Endothelial cell of umbilical vein (primary cell): Measurements from ENCODE around the gene ASPM. TPM values are rescaled to one million over a fixed set of nuclear protein-coding genes. Genes with fewer than 3 reads are reported as not detected.

Source experiments
- BruUV-seq: library from RNA; stranded (reverse); fragments of 400-500 nt; replicated peaks from 2 replicates; lab custom pipeline; 2021; lab: Mats Ljungman, UMichigan
- CTCF ChIA-PET: fragments of 300-600, 350-600 bp; sonication (Branson Sonifier 250); formaldehyde crosslinking; loops from one replicate; lab custom pipeline; 2021; ENCODE audit warnings: antibody characterized with exemption, inconsistent platforms; lab: Charles Lee
- POLR2A ChIA-PET: fragments of 300-600, 350-600 bp; sonication (Branson Sonifier 250); formaldehyde crosslinking; loops from one replicate; lab custom pipeline; 2021; ENCODE audit warnings: antibody characterized with exemption, inconsistent platforms; lab: Charles Lee
- DNase-seq: peaks from one replicate; pipeline ENCODE4 v3.0.0-alpha.2; 2011; ENCODE audit warnings: low read depth, low spot score
- FAIRE-seq: peaks from 2 replicates; lab custom pipeline; 2011; peaks lifted over from hg19 to GRCh38; lab: Jason Lieb, UNC
- H2AFZ ChIP-seq: 2 replicates; pipeline ENCODE4 v1.6.0; 2012; ENCODE audit warnings: low read depth, low read length, control low read depth, inconsistent platforms
- H3K27ac ChIP-seq: 2 replicates; pipeline ENCODE4 v1.5.1; 2011; ENCODE audit warnings: low read depth, mild to moderate bottlenecking, control low read depth, low read length, moderate library complexity; ENCODE audit not compliant: insufficient read depth
- H3K27me3 ChIP-seq, 2 experiments: 2 replicates each; pipeline versions ENCODE4 v1.6.0 to v1.6.1; 2011; ENCODE audit warnings: low read length in 2 of 2, mixed read lengths in 1 of 2; ENCODE audit not compliant: control insufficient read depth in 2 of 2, insufficient read depth in 2 of 2
- H3K36me3 ChIP-seq, 2 experiments: 2 replicates in 1 of 2; 3 replicates in 1 of 2; pipeline ENCODE4 v1.5.1; 2011; ENCODE audit warnings: low read length in 2 of 2, mild to moderate bottlenecking in 1 of 2, moderate library complexity in 1 of 2; ENCODE audit not compliant: control insufficient read depth in 2 of 2, insufficient read depth in 2 of 2; ENCODE audit errors: extremely low read depth in 1 of 2
- H3K4me1 ChIP-seq: 3 replicates; pipeline ENCODE4 v1.5.1; 2011; ENCODE audit warnings: mild to moderate bottlenecking, low read length; ENCODE audit not compliant: control insufficient read depth, insufficient read depth; ENCODE audit errors: extremely low read depth
- H3K4me2 ChIP-seq: 2 replicates; pipeline ENCODE4 v1.6.1; 2011; ENCODE audit warnings: low read length, control low read depth, mixed read lengths; ENCODE audit not compliant: insufficient read depth
- H3K4me3 ChIP-seq, 3 experiments: fragments of 200-600 bp in 1 of 3; sonication (generic), shearing (Covaris generic) in 1 of 3; replicated peaks in 1 of 3; 2 replicates each; pipeline ENCODE4 v1.5.1; 2011 to 2016; ENCODE audit warnings: control low read depth in 3 of 3, low read length in 3 of 3, mild to moderate bottlenecking in 2 of 3, inconsistent platforms in 1 of 3, low read depth in 1 of 3, moderate library complexity in 1 of 3; ENCODE audit not compliant: insufficient read depth in 1 of 3
- H3K79me2 ChIP-seq: 2 replicates; pipeline ENCODE4 v1.6.0; 2012; ENCODE audit warnings: low read length, inconsistent platforms; ENCODE audit not compliant: control insufficient read depth, insufficient read depth
- H3K9ac ChIP-seq: replicated peaks from 2 replicates; pipeline ENCODE3; 2011; ENCODE audit warnings: low read length, control low read depth; ENCODE audit not compliant: insufficient read depth; ENCODE audit errors: extremely low read depth
- H3K9me1 ChIP-seq: replicated peaks from 3 replicates; pipeline ENCODE4 v1.6.0; 2011; ENCODE audit warnings: mild to moderate bottlenecking, low read length; ENCODE audit not compliant: control insufficient read depth, insufficient read depth; ENCODE audit errors: extremely low read depth
- H3K9me3 ChIP-seq: replicated peaks from 2 replicates; pipeline ENCODE4 v1.5.1; 2012; ENCODE audit warnings: low read length, inconsistent platforms; ENCODE audit not compliant: control insufficient read depth, insufficient read depth
- H4K20me1 ChIP-seq: replicated peaks from 2 replicates; pipeline ENCODE3; 2011; ENCODE audit warnings: mild to moderate bottlenecking, low read length; ENCODE audit not compliant: control insufficient read depth, insufficient read depth; ENCODE audit errors: extremely low read depth
- CTCF ChIP-seq, 2 donors: IDR thresholded peaks; 1 replicate in 1 of 2; 2 replicates in 1 of 2; pipeline ENCODE4 v1.5.1; 2011; ENCODE audit warnings: low read length in 2 of 2, mild to moderate bottlenecking in 2 of 2, moderate library complexity in 2 of 2, control low read depth in 1 of 2, inconsistent platforms in 1 of 2, low read depth in 1 of 2; ENCODE audit not compliant: insufficient read depth in 1 of 2; ENCODE audit errors: extremely low read depth in 1 of 2
- EZH2 ChIP-seq: IDR thresholded peaks from 2 replicates; pipeline ENCODE4 v1.6.1; 2012; ENCODE audit warnings: borderline replicate concordance, low read depth, mild to moderate bottlenecking, moderate library complexity, low read length, inconsistent platforms; ENCODE audit not compliant: severe bottlenecking
- FOS ChIP-seq: IDR thresholded peaks from 2 replicates; pipeline ENCODE4 v1.6.1; 2011; ENCODE audit warnings: mild to moderate bottlenecking, low read length, moderate library complexity, borderline replicate concordance; ENCODE audit not compliant: insufficient read depth
- GATA2 ChIP-seq: IDR thresholded peaks from 2 replicates; pipeline ENCODE4 v1.7.0; 2011; ENCODE audit warnings: low read depth, mild to moderate bottlenecking, moderate library complexity, mixed read lengths, low read length; ENCODE audit not compliant: insufficient read length, insufficient read depth
- JUN ChIP-seq: IDR thresholded peaks from 2 replicates; pipeline ENCODE4 v1.6.1; 2011; ENCODE audit warnings: borderline replicate concordance, low read depth; ENCODE audit not compliant: insufficient read length, insufficient read depth
- MAX ChIP-seq: IDR thresholded peaks from 2 replicates; pipeline ENCODE4 v1.6.1; 2011; ENCODE audit not compliant: insufficient read depth, insufficient read length
- MYC ChIP-seq: IDR thresholded peaks from one replicate; pipeline ENCODE4 v1.6.1; 2011; ENCODE audit warnings: mild to moderate bottlenecking, low read depth, low read length
- POLR2A ChIP-seq: IDR thresholded peaks from 2 replicates; pipeline ENCODE4 v1.6.1; 2012; ENCODE audit warnings: low read depth, mild to moderate bottlenecking, control low read depth, low read length
- POLR2AphosphoS5 ChIP-seq: IDR thresholded peaks from 2 replicates; pipeline ENCODE4 v1.6.1; 2012; ENCODE audit warnings: low read depth, mild to moderate bottlenecking, control low read depth, low read length, moderate library complexity; ENCODE audit not compliant: insufficient read depth
- dilution Hi-C: fragments of 300-500 bp; cut with MboI; formaldehyde crosslinking; loops from one replicate; pipeline ENCODE4 v1.15.0; 2019; ENCODE audit warnings: low sequenced_read_pairs; ENCODE audit not compliant: extremely low pct_ligation_motif_present
- intact Hi-C: fragments of 100-400 bp; cut with micrococcal nuclease; formaldehyde crosslinking; loops from one replicate; pipeline ENCODE4 v1.10.0; 2022
- polyA plus RNA-seq, 4 experiments: library from polyadenylated mRNA; depleted of rRNA in 3 of 4; stranded (reverse) in 3 of 4; unstranded in 1 of 4; fragments of >200 nt; gene quantifications; 2 replicates each; pipeline versions ENCODE4 v1.2.1 to v1.2.3, GENCODE V29; 2011 to 2012; ENCODE audit warnings: missing spikeins in 1 of 4
- total RNA-seq: library from RNA; stranded (reverse); gene quantifications from 2 replicates; pipeline ENCODE4 v1.2.3, GENCODE V29; 2021

Gene ASPM
- total and polyA plus RNA-seq, 2 donors (not counting 3 experiments of a cell fraction or from before 2014, with no cell fraction given) = 5.3 to 55.1 TPM

GRCh38 chr1:197049100-197049499 lies 97.4 kb downstream of the ASPM start:
- no peaks in the 10 kb centered on the region for H3K27me3 ChIP-seq
- no peak for FAIRE-seq
- H3K4me3 ChIP-seq = no peak overlapping the region
- no peaks in the 10 kb centered on the region for H4K20me1 ChIP-seq
- H3K27ac ChIP-seq = no peak overlapping the region
- H3K9ac ChIP-seq = no peak overlapping the region
- POLR2A ChIA-PET = no interaction called here
- H3K79me2 ChIP-seq = no peaks in the 10 kb centered on the region
- dilution Hi-C loops (no loop called here), intact Hi-C loops (no loop called here)
- no peaks in the 10 kb centered on the region for H3K4me1 ChIP-seq
- TF ChIP-seq MAX (no peak), CTCF (IDR thresholded peaks at IDR 0.05; ENCODE audit: extremely low read depth in 1 of 2, insufficient read depth in 1 of 2, low read depth in 1 of 2, low read length in 2 of 2) (no peak), POLR2AphosphoS5 (no peak), JUN (no peak), MYC (no peak), EZH2 (no peak), GATA2 (no peak), FOS (no peak), POLR2A (no peak)
- H3K9me1 ChIP-seq = no peaks in the 10 kb centered on the region
- no peaks in the 10 kb centered on the region for H3K36me3 ChIP-seq
- no peak overlapping the region for H3K4me2 ChIP-seq
- no TSS peak for BruUV-seq
- no peak overlapping the region for H2AFZ ChIP-seq
- no peak for DNase-seq
- no peaks in the 10 kb centered on the region for H3K9me3 ChIP-seq
- CTCF ChIA-PET = no interaction called here
